GM12864 (cell line): ENCODE measurements around the gene NPL.

ENCODE experiments used
- DNase-seq: peaks from one replicate; pipeline ENCODE4 v3.0.0-alpha.2; 2011; ENCODE audit warnings: low read depth
- H3K4me3 ChIP-seq: 2 replicates; pipeline ENCODE4 v1.5.1; 2011; ENCODE audit warnings: mild to moderate bottlenecking, low read depth, low read length, control low read depth
- CTCF ChIP-seq: IDR thresholded peaks from 2 replicates; pipeline ENCODE4 v1.5.1; 2011; ENCODE audit warnings: low read depth, mild to moderate bottlenecking, moderate library complexity, low read length, control low read depth, inconsistent platforms; ENCODE audit errors: missing control alignments

Gene NPL

DNA sequence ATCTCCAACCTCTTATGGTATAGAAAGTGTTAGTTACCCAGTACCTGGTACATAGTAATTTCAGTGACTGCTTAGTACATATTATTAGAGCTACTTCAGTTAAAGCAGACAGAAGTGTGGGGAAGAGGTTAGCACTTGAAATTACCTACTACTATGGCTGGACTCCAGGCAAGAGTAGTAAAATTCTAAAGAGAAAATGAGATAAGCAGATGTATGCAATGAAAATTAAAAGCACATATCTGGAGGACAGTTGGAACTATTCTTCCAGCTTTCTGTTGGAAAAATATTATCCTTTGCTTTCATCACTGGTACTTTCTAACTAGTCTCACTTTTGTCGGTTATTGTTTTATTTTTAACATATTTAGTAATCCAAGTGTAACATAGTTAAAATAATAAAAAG is 73.3 kb downstream of the NPL start:
- no peak overlapping the region for H3K4me3 ChIP-seq
- no peak for TF ChIP-seq CTCF
- DNase-seq, result no peak

- no peak for TF ChIP-seq CTCF
- no peak for DNase-seq
- H3K4me3 ChIP-seq, result no peak overlapping the region
Measured at GRCh38 chr1:182863940-182864339, 74.4 kb downstream of the NPL start.

- no peak for DNase-seq
- H3K4me3 ChIP-seq, result no peak overlapping the region
- TF ChIP-seq CTCF, result no peak
Measured at GRCh38 chr1:182867861-182868260, 78.3 kb downstream of the NPL start.

- no peak overlapping the region for H3K4me3 ChIP-seq
- no peak for TF ChIP-seq CTCF
- peak; percentile 18 for DNase-seq
Measured at GRCh38 chr1:182869241-182869666, 79.7 kb downstream of the NPL start.

- no peak overlapping the region for H3K4me3 ChIP-seq
- no peak for TF ChIP-seq CTCF
- DNase-seq, result no peak
Measured at GRCh38 chr1:182872881-182873280, 83.3 kb downstream of the NPL start.

DNA sequence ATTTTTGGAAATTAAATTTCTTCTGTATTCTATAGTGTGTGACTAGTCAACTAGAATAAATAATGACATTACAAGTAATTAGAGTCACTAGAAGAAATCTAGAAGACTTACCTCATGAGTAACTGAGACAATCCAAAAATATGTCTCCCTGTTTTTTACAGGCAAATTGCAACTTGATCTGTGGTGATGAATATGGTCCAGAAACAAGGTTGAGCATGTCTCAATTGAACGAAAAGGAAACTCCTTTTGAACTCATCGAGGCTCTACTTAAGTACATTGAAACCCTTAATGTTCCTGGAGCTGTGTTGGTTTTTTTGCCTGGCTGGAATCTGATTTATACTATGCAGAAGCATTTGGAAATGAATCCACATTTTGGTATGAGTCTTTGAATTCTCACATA is 86.3 kb downstream of the NPL start:
- no peak for DNase-seq
- no peak overlapping the region for H3K4me3 ChIP-seq
- TF ChIP-seq CTCF, result no peak

DNA sequence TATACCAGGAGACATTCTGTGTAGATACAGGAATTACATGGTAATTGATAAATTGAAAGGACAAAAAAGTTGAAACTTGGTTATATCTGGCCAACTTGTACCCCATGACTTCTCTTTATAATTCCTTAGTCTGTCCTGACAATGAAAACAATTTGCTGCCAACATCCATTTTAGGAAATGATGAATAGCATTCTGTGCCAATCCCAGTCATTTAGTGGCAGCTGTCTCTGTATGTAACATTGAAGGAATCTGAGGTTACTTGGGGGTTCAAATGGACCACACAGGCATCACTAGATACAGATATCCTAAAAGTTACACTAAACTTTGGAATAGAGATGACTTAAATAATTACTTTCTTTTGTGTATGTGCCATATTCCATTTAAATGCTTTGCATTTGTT is 87.8 kb downstream of the NPL start:
- H3K4me3 ChIP-seq, result no peak overlapping the region
- TF ChIP-seq CTCF, result no peak
- no peak for DNase-seq
